ENCODE results near the gene ATP6V1G2. TPM values are rescaled to one million over a fixed set of nuclear protein-coding genes. Genes with fewer than 3 reads are reported as not detected.

The ATP6V1G2 gene
- total and polyA plus RNA-seq, 2 of the 4 experiments (the other 2 are of a cell fraction) = 1.4 to 6.5 TPM

- no peak overlapping the region for H4K8ac ChIP-seq (ENCODE audit: low read depth in 2 of 2, low read length in 2 of 2)
- H3K56ac ChIP-seq (ENCODE audit: extremely low read depth, insufficient read depth, low read length) = no peak overlapping the region
- no peak overlapping the region for H2BK15ac ChIP-seq (ENCODE audit: low read depth, low read length)
- CTCF ChIA-PET = no interaction called here
- no peak overlapping the region for H4K5ac ChIP-seq (ENCODE audit: low read depth, low read length)
- H4K20me1 ChIP-seq (ENCODE audit: insufficient read depth, low read length) = peaks cover 31% of the 10 kb centered on the region
- no peaks in the 10 kb centered on the region for H3K27me3 ChIP-seq (ENCODE audit: control insufficient read depth, insufficient read depth, low read length)
- no peak overlapping the region for H4K91ac ChIP-seq (ENCODE audit: insufficient read depth, low read depth, low read length)
- H3K4me3 ChIP-seq (ENCODE audit: insufficient read depth, low read depth, low read length) = no peak overlapping the region
- ATAC-seq (ENCODE audit: low read depth) (no peak), DNase-seq (no peak)
- H3K27ac ChIP-seq (ENCODE audit: insufficient read depth, low read length) = no peak overlapping the region
- no peak for TF ChIP-seq NFE2L2 (IDR thresholded peaks at IDR 0.05; ENCODE audit: low read depth, low read length)
- no peak for TF ChIP-seq CHD1 (IDR thresholded peaks at IDR 0.05; ENCODE audit: low read depth, low read length)
- TF ChIP-seq, protein P1, sequence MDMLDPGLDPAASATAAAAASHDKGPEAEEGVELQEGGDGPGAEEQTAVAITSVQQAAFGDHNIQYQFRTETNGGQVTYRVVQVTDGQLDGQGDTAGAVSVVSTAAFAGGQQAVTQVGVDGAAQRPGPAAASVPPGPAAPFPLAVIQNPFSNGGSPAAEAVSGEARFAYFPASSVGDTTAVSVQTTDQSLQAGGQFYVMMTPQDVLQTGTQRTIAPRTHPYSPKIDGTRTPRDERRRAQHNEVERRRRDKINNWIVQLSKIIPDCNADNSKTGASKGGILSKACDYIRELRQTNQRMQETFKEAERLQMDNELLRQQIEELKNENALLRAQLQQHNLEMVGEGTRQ (IDR thresholded peaks at IDR 0.05; ENCODE audit: low read depth, low read length) = no peak
- no peak for TF ChIP-seq CTCF (conservative IDR thresholded peaks at IDR 0.05; ENCODE audit: low read depth, low read length)
- TF ChIP-seq CEBPB (IDR thresholded peaks at IDR 0.05; ENCODE audit: low read depth, low read length) = no peak
- H3K4me2 ChIP-seq (ENCODE audit: low read depth, low read length) = no peak overlapping the region
- intact Hi-C loops (cut with micrococcal nuclease) (no loop called here), in situ Hi-C loops (cut with MboI; ENCODE audit: low sequenced_read_pairs) (loop anchor here (5.0 to 10.0 kb wide), 2 partner anchors 51 to 291 kb away; no protein-coding TSS in a partner anchor), dilution Hi-C loops (cut with HindIII; ENCODE audit: low sequenced_read_pairs, unreplicated experiment) (no loop called here)
- no peaks in the 10 kb centered on the region for H3K9me3 ChIP-seq (ENCODE audit: control insufficient read depth, insufficient read depth, low read length)
- no peak overlapping the region for H3K9ac ChIP-seq (ENCODE audit: low read depth, low read length)
- no peak overlapping the region for H3K14ac ChIP-seq (replicated peaks; ENCODE audit: low read depth, low read length)
- no peak overlapping the region for H3K4ac ChIP-seq (ENCODE audit: low read depth, low read length)
- WGBS, 2 experiments (ENCODE audit: extremely low coverage in 2 of 2, insufficient read length in 1 of 2) = no CpG with 5 or more reads among the region's 6 CpGs
- H2BK20ac ChIP-seq (ENCODE audit: low read depth, low read length) = no peak overlapping the region
- POLR2A ChIA-PET (ENCODE audit: unreplicated experiment) = no interaction called here
- H3K36me3 ChIP-seq (ENCODE audit: control insufficient read depth, insufficient read depth, low read length) = peaks cover 17% of the 10 kb centered on the region
- no peak overlapping the region for H2BK120ac ChIP-seq (ENCODE audit: low read depth, low read length)
- H3K9me1 ChIP-seq (ENCODE audit: insufficient read depth, low read length) = peaks cover 11% of the 10 kb centered on the region
- H3K79me1 ChIP-seq (ENCODE audit: low read depth in 1 of 2, low read length in 2 of 2) = peaks cover 11 to 57% of the 10 kb centered on the region in 2 experiments
- no peak overlapping the region for H3K18ac ChIP-seq (ENCODE audit: low read depth, low read length)
- H3K23ac ChIP-seq (ENCODE audit: low read depth, low read length) = no peak overlapping the region
- H2AFZ ChIP-seq (replicated peaks; ENCODE audit: low read length, poor library complexity) = no peak overlapping the region
- BruUV-seq (replicated peaks) = no TSS peak
- H2AK9ac ChIP-seq (replicated peaks; ENCODE audit: low read depth, low read length, poor library complexity) = no peak overlapping the region
- no peak overlapping the region for H2AK5ac ChIP-seq (ENCODE audit: low read depth, low read length)
- peaks cover 16% of the 10 kb centered on the region for H3K4me1 ChIP-seq (ENCODE audit: control insufficient read depth, insufficient read depth, low read length)
- H2BK5ac ChIP-seq (ENCODE audit: low read depth, low read length, poor library complexity, severe bottlenecking) = no peak overlapping the region
Observed at GRCh38 chr6:31543639-31544038, 2.8 kb downstream of the ATP6V1G2 start.
